ENCODE measurements around the gene CACNB4.

The CACNB4 gene

DNA sequence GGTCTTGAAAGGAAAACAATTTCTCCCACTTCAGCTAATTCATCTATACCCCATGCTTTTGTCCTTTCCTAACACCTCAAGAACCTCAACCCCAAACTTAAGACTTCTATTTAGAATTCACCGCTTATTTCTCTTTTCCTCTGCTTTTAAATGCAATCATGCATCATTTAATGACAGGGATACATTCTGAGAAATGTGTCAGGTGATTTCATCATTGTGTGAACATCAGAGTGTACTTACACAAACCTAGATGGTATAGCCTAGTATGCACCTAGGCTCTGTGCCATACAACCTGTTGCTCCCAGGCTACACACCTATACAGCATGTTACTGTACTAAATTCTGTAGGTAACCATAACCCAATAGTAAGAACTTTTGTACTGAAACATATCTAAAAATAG, 293.5 kb downstream of the CACNB4 start:
- no peak for TF ChIP-seq GATA3 (IDR thresholded peaks at IDR 0.05; ENCODE audit: low read depth, low read length)
- TF ChIP-seq GATA2 (IDR thresholded peaks at IDR 0.05; ENCODE audit: low read depth, low read length), result no peak

DNA sequence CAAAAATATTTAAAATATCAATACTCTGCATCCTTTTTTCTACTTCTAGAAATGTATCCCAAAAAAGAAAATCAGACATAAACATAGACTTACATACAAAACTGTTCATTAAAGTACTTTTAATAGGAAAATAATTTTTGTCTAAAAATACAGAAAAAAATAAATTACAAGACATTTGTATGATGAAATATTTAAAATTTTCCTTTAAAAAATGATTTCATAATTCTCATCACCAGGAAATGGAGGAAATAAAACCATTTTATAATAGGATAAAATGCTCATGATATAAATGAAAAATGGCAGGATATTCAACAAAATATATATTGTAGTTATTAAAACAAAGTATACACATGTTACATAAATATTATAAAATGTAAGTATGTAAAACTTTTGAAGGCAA, 295.0 kb downstream of the CACNB4 start:
- TF ChIP-seq GATA2 (IDR thresholded peaks at IDR 0.05; ENCODE audit: low read depth, low read length) (no peak), GATA3 (IDR thresholded peaks at IDR 0.05; ENCODE audit: low read depth, low read length) (no peak)

DNA sequence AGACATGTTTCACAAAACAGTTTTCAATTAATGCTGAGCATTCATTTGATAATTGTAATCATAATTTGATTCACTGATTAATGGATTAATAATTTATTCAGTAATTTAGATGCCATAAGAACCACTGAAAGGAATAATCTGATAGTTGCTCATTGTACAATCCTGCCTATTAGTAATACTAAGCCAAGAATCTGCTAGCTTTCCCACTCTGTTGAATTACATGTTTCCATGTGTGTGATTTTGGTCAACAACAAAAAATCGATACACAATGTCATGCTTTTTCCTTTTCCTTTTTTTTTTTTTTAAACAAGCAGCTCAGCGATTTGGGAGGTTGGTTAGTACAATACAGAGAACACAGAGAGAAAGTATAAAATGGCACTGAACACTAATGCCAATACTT, 296.5 kb downstream of the CACNB4 start:
- TF ChIP-seq GATA2 (IDR thresholded peaks at IDR 0.05; ENCODE audit: low read depth, low read length) (no peak), GATA3 (IDR thresholded peaks at IDR 0.05; ENCODE audit: low read depth, low read length) (no peak)

DNA sequence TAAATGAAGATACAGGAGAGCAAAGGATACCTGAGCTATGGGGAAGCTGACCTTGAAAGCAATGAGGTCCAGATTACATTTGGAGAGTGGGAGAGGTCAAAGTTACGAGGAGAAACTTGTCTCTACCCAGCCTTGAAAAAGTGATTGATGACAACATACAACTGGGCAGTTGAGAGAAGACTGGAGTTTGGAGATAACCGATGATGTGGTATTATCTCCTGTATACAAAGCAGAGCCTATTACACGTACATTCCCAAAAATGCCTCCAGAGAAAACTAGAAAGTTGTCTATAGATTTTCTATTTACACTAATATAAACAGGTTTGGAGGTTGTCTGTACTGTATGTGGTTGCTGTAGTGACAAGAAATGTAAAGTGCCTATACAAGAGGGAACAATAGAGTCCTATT, 299.0 kb downstream of the CACNB4 start:
- no peak for TF ChIP-seq GATA3 (IDR thresholded peaks at IDR 0.05; ENCODE audit: low read depth, low read length)
- no peak for TF ChIP-seq GATA2 (IDR thresholded peaks at IDR 0.05; ENCODE audit: low read depth, low read length)

DNA sequence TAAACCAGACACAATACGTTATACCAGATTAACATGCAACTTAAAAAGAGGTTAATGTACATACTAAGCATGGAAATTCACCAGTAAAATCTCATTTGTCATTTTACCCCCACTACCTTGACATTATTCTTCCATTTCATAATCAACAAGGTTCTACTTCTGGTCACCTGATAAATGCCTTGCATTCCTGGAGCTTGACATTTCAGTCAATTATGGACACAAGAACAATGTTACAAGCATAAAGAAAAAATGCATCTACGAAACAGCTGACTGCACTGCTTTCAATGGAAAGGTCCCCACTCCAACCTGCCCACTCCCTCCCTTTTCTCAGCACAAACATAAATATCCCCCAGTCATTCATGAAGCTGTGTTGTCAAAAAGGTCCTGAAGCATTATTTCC, 302.1 kb downstream of the CACNB4 start:
- TF ChIP-seq GATA3 (IDR thresholded peaks at IDR 0.05; ENCODE audit: low read depth, low read length) (no peak), GATA2 (IDR thresholded peaks at IDR 0.05; ENCODE audit: low read depth, low read length) (no peak)

DNA sequence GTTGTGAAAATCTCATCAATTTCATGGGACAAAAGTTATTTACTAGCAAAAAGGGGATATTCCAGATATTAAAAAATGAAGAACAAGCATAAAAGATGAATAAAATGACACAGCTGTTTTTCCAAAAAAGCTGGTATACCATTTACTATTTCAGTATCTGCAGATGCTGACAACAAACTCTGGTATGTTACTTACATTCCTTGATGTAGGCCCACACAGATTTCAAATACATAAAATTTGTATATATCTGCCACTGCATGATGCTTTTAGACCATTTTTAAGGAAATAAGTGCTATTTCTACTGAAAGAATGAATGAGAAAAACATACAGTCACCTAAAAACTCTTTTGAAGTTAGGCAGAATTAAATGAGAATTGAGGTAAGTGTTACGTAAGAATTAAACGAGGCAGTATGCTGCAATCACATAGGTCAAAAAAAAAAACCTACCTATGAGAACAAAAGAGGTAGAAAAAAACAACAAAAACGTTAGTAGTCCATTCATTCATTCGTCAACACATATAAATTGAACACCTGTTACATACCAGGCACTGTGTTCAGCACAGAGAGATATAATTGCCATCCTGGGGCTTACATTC, 303.1 kb downstream of the CACNB4 start:
- TF ChIP-seq GATA2 (IDR thresholded peaks at IDR 0.05; ENCODE audit: low read depth, low read length), result no peak
- TF ChIP-seq GATA3 (IDR thresholded peaks at IDR 0.05; ENCODE audit: low read depth, low read length), result no peak

DNA sequence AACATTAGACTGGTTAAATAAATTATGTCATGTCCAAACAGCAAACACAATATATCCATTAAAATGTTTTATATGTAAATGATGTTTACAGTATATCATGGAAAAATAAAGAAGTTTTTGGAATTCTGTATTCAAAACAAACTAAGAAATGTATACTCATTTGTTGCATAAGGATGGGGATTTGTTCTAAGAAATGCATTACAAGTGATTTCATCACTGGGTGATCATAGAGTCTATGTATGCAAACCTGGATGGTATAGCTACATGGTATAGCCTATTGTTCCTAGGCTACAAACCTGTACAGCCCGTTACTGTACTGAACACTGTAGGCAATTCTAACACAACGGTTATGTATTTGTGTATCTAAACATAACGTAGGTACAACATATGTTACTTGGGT, 305.7 kb downstream of the CACNB4 start:
- TF ChIP-seq GATA3 (IDR thresholded peaks at IDR 0.05; ENCODE audit: low read depth, low read length) (no peak), GATA2 (IDR thresholded peaks at IDR 0.05; ENCODE audit: low read depth, low read length) (no peak)

DNA sequence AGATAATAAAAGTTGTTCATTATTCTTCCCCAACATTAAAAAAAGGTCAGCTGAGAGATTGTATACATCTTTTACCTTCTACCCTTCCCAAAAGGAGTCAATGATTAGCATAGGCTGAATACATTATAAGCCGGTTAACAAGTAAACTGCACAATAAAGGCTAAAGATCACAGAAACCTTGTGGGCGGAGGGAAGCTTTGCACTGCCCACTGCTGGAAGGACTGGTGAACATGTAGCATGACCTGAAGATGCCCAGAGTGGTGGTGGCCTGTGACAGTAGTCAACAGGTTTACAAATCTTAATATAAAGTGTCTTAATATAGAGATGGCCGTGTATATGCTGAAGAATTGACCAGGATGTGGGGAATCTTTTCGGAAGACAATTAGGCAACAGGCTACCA, 306.3 kb downstream of the CACNB4 start:
- TF ChIP-seq GATA2 (IDR thresholded peaks at IDR 0.05; ENCODE audit: low read depth, low read length) (no peak), GATA3 (IDR thresholded peaks at IDR 0.05; ENCODE audit: low read depth, low read length) (no peak)

DNA sequence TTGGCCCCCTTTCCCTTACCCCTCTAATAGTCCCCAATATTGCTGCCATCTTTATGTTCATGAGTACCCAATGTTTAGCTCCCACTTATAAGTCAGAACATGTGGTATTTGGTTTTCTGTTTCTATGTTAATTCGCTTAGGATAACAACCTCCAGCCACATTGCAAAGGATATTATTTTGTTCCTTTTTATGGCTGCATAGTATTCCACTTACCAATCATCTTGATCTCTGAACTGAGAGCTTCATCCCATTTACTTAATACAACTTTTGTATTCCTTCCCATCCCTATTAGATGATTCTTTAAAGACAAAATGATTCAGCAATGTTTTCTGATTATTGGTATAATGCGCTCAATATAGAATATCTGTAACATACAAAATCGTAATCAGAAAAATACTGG, 307.3 kb downstream of the CACNB4 start:
- no peak for TF ChIP-seq GATA2 (IDR thresholded peaks at IDR 0.05; ENCODE audit: low read depth, low read length)
- no peak for TF ChIP-seq GATA3 (IDR thresholded peaks at IDR 0.05; ENCODE audit: low read depth, low read length)

DNA sequence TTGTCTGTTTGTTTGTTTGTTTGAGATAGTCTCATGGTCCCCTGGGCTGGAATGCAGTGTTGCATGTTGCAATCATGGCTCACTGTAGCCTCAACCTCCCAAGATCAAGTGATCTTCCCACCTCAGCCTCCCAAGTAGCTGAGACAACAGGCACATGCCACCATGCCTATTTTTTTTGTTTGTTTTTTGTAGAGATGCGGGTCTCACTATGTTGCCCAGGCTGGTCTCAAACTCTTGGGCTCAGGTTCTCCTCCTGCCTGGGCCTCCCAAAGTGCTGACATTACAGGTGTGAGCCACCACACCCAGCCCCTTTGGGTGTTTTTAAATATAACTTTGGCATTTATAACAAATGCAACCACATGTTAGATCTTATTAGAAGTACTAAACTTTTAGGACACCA, 308.2 kb downstream of the CACNB4 start:
- no peak for TF ChIP-seq GATA3 (IDR thresholded peaks at IDR 0.05; ENCODE audit: low read depth, low read length)
- no peak for TF ChIP-seq GATA2 (IDR thresholded peaks at IDR 0.05; ENCODE audit: low read depth, low read length)

DNA sequence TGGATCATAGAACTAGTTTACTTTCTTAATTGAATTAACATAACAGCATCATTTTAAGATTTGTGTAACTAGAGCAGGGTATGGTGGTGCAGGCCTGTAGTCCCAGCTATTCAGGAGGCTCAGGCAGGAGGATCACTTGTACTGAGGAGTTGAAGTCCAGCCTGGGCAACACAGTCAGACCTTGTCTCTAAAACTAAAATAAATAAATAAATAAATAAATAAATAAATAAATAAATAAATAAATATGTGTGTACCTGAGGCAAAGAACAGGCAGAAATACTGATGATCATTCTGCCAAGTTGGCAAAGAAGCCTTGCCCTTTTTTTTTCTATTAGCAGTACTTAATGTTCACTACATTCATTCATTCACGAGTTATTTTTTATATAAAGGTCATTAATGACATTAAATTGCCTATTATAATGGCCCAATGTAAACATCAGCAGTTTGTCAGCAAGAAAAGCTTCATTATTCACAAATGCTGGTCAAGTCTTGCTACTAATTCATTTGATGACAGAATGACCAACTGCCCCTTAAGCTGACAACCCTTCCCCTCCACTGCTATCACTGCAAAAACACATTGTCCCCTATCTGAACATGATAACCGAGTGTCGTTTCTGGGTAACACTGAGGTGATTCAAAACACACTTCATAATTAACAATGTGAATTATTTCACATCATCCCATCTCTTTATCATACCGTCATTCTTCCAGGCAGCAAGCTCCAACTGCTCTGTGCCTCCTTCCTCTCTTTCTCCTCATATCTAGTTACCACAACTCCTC, 309.6 kb downstream of the CACNB4 start:
- TF ChIP-seq GATA3 (IDR thresholded peaks at IDR 0.05; ENCODE audit: low read depth, low read length) (no peak), GATA2 (IDR thresholded peaks at IDR 0.05; ENCODE audit: low read depth, low read length) (no peak)

DNA sequence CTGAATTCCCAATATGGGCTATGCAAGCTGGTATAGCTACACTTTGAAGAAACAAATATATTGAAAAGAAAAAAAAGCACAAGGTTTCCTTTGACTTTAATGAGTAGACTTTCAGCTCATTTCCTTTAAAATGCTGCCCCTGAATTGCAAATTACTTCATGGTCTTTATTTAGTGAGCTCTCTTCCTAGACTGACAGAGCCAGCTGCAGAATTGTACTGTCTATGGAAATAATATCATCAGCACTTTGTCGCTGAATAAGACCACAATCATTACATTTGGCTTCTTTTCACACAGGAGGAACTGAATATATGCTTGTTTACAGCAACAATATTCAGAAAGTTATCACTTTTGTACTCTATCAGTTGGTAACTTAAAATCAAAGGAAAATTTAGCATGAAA, 312.4 kb downstream of the CACNB4 start:
- TF ChIP-seq GATA3 (IDR thresholded peaks at IDR 0.05; ENCODE audit: low read depth, low read length) (no peak), GATA2 (IDR thresholded peaks at IDR 0.05; ENCODE audit: low read depth, low read length) (no peak)

DNA sequence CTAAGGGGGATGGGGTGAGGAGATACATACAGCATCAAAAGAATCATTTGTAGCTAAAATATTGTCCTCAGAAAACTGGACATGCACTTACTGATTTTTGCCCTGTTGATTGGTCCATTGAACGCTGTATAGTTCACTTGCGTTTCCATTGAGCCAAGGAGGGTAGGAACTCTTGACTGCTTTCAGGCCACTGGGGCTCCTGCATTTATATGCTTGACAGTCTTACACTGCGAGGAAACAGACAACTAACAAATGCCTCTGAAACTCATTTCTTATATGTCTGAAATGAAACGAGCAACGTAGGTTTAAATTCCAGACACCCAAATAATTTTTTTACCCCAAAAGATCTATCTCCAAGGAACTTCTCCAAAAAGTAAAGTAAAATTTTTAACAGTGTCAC, 312.8 kb downstream of the CACNB4 start:
- no peak for TF ChIP-seq GATA3 (IDR thresholded peaks at IDR 0.05; ENCODE audit: low read depth, low read length)
- TF ChIP-seq GATA2 (IDR thresholded peaks at IDR 0.05; ENCODE audit: low read depth, low read length), result no peak

DNA sequence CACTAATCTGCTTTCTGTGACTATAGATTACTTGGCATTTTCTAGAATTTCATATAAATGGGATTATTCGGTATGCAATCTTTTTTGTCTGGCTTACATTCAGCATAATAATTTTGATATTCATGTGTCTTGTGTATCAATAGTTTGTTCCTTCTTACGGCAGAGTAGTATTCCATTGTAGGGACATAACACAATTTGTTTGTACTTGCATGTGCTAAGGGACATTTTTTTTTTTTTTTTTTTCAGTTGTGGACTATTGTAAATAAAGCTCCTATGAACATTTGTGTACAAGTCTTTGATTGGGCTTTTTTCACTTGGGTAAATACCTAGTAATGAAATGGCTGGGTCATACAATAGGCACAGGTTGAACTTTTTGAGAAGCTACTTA, 315.7 kb downstream of the CACNB4 start:
- TF ChIP-seq GATA3 (IDR thresholded peaks at IDR 0.05; ENCODE audit: low read depth, low read length), result no peak
